CD4-positive, alpha-beta T cell treated with Interleukin-10 for 1 hour (primary cell): ENCODE data around the gene IL1A.
A peak's percentile ranks its signal among the peaks of the same experiment; 100 is the strongest.

Experiments
- DNase-seq: peaks from one replicate; pipeline ENCODE4 v3.0.0-alpha.2; 2020

The IL1A gene

DNA sequence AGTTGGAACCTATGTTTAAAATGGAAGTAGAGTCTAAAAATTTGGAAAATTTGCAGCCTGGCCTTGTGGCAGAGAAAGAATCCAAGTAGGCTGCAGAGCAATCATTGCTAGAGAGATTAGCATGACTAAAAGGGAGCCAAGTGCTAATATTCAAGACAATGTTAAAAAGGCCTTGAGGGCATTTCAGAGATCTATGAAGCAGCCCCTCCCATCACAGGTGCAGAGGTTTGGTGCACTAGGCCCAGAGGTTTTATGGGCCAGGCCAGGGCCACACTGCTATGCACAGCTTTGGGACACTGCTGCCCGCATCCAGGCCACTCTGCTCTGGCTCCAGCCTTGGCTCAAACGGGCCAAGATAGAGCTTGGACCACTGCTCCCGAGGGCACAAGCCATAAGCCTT is 6.7 kb upstream of the IL1A start:
- DNase-seq = no peak

DNA sequence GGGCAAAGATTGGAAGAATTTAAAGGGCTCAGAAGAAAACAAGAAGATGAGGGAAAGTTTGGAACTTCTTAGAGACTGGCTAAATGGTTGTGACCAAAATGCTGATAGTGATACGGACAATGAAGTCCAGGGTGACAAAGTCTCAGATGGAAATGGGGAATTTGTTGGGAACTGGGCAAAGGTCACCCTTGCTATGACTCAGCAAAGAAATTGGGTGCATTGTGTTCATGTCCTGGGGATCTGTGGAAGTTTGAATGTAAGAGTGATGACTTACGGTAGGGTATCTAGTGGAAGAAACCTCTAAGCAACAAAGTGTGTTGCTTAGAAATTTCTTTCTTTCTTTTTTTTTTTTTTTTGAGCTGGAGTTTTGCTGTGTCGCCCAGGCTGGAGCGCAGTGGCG is 6.0 kb upstream of the IL1A start:
- DNase-seq = no peak

DNA sequence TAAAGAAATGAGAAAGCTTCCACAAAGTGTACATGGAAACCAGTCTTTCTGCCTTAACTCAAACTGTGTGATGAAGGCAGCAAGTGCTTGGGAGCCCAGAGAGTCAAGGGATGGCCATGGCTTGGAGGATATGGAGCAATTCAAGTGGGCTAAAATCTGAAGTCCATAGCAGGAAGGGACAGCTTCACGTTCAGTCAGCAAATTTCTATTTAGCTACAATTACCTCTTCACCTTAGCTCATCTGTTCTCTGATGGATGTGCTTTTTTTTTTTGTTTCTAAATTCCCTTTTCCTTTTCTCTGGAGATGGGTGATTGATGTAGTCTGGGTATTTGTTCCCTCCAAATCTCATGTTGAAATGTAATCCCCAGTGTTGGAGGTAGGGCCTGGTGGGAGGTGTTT is 4.9 kb upstream of the IL1A start:
- DNase-seq = no peak

GRCh38 chr2:112788653-112789052 is 4.4 kb upstream of the IL1A start:
- no peak for DNase-seq

- no peak for DNase-seq
These were observed 3.6 kb upstream of the IL1A start for GRCh38 chr2:112787729-112788393.

DNA sequence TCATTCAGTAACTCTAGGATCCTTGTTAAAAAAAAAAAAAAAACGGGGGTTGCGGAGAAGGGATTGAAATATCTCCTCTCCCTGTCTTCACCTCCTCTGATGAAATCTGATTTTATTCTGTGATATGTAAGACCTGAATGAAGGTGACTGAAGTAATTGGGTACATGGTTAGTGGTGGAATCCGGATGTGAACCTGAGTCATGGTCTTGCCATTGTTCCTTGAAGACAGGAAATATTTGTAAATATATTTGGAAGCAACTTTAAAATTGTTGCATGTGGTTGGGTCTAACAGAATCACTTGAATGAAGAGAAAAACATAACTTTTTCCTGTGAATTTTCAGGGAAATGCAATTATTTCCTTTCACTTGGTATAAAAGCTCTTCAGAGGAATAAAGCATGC is 3.0 kb upstream of the IL1A start:
- DNase-seq = no peak

GRCh38 chr2:112783187-112783714 is 1.0 kb downstream of the IL1A start:
- no peak for DNase-seq

DNA sequence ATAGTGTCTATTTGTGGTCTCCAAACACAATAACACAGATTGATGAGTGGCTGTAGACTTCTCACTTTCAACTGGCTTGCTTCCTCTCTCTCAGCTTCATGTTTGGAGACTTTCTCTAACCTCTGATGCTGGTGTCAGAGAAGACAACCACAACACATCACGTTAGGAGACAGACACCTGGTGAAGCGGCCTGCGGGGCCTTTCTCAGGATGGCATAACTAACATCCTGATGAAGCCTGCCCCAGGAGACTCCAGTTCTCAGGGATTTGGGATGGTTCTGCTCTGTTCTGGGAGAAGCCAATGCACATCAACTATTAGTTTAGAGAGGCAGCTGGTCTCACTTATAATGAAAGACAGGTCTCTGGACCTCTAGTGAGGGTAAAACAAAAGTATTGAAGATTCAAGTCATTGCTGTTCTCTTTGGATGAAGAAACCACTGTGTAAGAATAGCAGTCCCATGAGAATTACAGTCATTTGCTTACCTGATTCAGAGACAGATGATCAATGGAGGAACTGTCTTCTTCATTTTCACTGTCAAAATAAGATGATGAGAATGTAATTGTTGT is 2.0 kb downstream of the IL1A start:
- DNase-seq = no peak

GRCh38 chr2:112779598-112779997 is 4.7 kb downstream of the IL1A start:
- DNase-seq = no peak

- DNase-seq = no peak
These were observed 7.3 kb downstream of the IL1A start for GRCh38 chr2:112777036-112777435.

DNA sequence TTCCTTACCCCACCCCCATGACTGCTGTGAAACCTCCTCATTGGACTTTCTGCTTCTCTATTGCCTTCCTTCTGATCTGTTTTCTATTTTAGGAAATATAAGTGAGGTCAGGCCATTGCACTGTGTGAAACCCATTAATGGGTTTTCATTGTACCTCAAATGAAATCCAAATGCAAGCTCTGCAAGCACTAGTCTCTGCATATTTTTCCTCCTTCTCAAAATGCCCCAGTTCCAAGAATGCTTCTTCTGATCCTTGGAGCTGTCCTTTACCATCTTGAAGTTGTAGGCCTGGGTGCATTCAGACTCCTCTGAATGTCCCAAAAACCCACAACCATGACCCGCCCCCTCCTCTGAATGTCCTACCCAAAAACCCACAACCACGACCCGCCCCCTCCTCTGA is 8.2 kb downstream of the IL1A start:
- DNase-seq = no peak

DNA sequence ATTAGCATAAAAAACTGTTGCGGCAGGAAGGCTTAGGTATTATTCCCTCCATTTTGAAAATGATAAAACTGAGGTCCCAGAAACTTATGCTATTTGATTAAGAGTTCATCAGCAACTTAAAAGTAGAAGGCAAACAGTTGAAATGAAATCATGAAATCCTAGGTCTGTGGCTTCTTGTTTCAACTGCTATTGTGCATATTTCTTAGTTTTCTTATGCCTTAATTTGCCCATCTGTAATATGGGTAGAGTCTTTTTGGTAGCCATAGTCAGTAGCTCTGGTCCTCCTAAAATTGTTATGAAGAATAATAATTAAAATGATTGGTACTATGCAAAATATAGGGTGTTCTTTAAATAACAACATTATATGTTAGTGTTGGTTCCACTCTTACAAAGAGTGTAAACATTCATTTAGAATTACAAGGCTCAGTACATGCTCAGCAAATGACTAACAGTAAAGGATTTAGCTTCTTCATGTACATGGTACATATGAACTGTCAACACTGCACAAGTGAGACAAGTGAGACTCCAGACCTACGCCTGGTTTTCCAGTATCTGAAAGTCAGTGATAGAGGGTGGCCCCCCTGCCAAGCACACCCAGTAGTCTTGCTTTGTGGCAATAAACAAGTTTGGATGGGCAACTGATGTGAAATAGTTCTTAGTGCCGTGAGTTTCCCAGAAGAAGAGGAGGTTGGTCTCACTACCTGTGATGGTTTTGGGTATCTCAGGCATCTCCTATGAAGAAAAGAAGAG is 9.6 kb downstream of the IL1A start:
- DNase-seq = no peak

DNA sequence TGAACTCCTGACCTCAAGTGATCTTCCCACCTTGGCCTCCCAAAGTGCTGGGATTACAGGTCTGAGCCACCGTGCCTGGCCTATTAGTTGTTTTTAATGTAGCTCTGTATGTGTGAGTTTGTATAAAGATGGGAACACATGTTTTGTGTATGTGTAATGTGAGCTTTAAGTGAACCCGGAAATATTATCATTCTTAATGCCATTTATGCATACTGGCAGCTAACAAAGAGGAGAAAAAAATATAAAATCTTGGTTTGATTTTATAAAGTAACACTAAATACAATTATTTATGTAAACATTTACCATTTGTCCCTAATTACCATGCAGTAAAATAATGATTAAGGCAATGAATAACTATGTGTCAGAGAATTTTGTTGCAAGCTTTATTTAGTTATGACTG is 10.7 kb downstream of the IL1A start:
- no peak for DNase-seq

DNA sequence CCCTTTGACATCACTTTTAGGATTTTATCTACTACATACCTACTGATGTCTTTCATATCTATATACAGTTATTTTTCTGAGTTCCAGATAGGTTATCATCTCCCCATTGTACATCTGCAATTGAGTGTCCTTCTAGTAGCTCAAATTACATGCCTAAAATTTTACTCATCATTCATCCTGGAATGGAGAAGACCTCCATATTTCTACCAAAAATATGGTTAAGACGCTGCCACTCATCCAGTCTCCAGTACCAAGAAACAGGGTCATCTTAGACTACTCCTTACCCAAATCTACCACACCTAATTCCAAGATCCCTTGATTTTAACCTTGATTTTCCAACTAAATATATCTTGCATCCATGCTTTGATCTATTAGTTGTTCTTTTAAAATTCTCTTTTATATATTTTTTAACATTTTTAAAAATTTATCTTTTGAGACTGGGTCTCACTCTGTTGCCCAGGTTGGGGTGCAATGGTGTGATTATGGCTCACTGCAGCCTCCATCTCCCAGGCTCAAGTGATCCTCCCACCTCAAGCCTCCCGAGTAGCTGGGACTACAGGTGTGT is 11.3 kb downstream of the IL1A start:
- DNase-seq = no peak

- no peak for DNase-seq
These were observed 12.0 kb downstream of the IL1A start for GRCh38 chr2:112772322-112772721.

GRCh38 chr2:112768432-112768831 is 15.9 kb downstream of the IL1A start:
- DNase-seq = no peak

DNA sequence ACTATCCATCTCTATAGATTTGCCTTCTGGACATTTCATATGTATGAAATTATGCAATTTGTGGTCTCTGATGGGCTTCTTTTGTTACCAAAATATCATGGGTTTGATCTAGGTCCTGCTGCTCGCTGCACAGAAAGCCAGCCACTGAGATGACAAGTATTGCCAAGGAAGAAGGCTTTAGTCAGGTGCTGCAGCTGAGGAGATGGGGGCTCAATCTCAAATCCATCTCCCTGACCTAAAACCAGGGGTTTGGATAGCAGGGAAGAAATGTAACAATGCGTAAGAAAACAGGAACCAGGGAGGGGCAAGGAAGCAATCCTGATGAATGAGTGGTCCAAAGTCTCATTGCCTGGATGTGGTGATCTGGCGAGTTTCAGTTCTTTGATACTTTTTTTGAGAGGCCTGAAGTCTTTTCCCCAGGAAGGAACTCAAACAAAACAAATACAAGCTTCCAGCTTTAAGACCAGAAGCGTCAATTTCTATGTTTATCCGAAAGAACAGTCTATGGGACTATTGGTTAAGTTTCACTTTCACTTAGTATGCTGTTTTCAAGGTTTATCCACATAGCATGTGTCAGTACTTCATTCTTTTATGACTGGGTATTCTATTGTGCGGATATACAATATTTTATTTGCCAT is 16.5 kb downstream of the IL1A start:
- DNase-seq = peak; percentile 22

GRCh38 chr2:112765251-112765650 is 19.0 kb downstream of the IL1A start:
- no peak for DNase-seq

DNA sequence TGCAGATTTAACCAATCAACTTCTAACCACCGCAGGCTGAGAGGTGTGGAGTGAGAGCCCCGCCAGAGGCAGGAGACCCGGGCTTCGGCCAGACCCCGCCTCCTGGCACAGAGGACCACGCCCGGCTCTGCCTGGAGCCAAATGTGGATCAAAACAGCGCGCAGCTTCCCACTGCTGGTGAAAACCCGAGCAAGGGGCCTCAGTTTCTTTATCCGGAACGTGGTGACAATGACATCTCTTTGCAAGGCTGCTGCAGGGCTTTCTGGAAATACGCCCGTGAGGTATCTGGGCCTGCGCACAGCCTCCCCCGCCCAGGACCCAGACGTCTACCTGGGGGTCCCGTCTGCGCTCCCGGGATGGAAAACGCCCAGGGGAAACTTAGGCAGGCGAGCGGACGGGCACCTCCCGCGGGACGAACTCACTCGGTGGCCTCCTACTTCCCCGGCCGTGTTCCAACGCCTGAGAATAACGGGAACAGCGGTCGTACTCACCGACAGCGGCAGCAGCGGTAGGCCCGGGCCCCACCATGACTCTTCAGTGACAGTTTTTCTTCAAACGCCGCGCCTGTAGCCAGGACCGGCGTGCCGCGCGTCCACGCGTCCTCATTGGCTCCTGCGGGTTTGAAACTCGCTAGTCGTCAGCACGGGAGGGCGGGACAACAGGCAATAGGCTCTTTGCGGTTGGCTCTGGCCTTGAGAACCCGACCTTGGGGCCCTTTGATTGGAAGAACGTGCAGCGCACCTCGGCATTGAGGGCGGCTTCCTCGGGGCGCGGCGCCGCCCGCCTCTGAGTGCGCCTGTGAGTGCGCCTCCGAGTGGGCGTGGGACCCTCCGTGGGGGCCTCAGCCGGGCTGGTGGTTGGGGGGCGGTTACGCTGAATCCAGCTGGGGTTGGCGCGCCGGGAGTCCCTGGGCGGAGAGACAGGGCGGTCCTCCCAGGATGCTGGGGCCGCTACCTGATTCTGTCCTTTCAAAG is 19.9 kb downstream of the IL1A start, which contains the start of gene CKAP2L:
Gene CKAP2L, minus strand, starts transcription at position 539 of the 974 bp plus-strand sequence. Its CDS starts 11 bp downstream, at position 528.
- DNase-seq = peak; percentile 96

GRCh38 chr2:112762276-112762675 is 22.0 kb downstream of the IL1A start:
- no peak for DNase-seq

DNA sequence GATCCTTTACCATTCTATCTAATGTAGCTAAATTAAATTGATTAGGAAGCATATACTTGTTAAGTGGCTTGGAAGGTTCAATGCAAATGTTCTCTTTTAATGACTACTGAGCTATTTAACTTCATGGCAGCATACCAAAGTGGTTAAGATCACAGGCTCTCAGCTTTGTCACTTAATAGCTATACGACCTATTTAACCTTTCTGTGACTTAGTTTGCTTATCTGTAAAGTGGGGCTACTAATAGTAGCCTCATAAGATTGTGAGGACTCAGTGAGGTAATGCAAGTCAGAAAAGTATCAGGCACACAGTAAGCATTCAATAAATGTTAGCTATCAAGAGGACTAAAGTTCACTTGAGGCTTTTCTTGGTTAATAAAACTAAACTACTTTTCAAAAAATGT is 24.1 kb downstream of the IL1A start:
- no peak for DNase-seq

DNA sequence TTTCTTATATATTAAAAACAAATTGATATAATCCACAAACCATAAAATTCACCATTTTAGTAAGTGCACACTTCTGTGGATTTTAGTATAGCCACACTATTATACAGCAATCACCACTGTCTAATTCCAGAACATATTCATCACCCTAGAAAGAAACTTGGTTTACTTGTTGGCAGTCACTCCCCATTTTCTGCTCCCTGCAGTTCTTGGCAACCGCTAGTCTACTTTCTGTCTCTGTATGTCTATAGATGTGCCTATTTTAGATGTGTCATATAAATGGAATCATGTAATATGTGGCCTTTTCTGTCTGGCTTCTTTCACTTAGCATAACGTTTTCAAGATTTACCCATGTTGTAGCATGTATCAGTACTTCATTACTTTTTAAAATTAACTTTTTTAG is 25.6 kb downstream of the IL1A start:
- no peak for DNase-seq
